Thymus (tissue), 11 donors: ENCODE data around the gene ASAP2. TPM values are rescaled to one million over a fixed set of nuclear protein-coding genes. Genes with fewer than 3 reads are reported as not detected.

Experiments
- DNase-seq, 9 donors: peaks; one replicate each; pipeline ENCODE4 v3.0.0-alpha.2; 2013; ENCODE audit warnings: low spot score in 9 of 9, low read depth in 6 of 9, missing footprints in 1 of 9
- H3K27ac ChIP-seq, 2 donors: one replicate each; pipeline ENCODE4 v1.5.1; 2013; ENCODE audit warnings: control low read depth in 1 of 2, low read depth in 1 of 2, low read length in 1 of 2, mild to moderate bottlenecking in 1 of 2, moderate library complexity in 1 of 2
- H3K27me3 ChIP-seq, 2 donors: one replicate each; pipeline ENCODE4 v1.5.1; 2013; ENCODE audit warnings: low read length in 1 of 2; ENCODE audit not compliant: control insufficient read depth in 2 of 2, insufficient read depth in 1 of 2
- H3K36me3 ChIP-seq, 2 donors: one replicate each; pipeline ENCODE4 v1.5.1; 2013; ENCODE audit warnings: low read length in 1 of 2, mild to moderate bottlenecking in 1 of 2, moderate library complexity in 1 of 2; ENCODE audit not compliant: control insufficient read depth in 2 of 2, insufficient read depth in 2 of 2
- H3K4me1 ChIP-seq, 2 donors: one replicate each; pipeline ENCODE4 v1.5.1; 2013; ENCODE audit warnings: low read length in 2 of 2; ENCODE audit not compliant: control insufficient read depth in 2 of 2, insufficient read depth in 2 of 2
- H3K4me3 ChIP-seq, 2 donors: one replicate each; pipeline ENCODE4 v1.5.1; 2013; ENCODE audit warnings: low read length in 2 of 2, control low read depth in 1 of 2, mild to moderate bottlenecking in 1 of 2
- H3K9me3 ChIP-seq, 2 donors: one replicate each; pipeline ENCODE4 v1.5.1; 2013; ENCODE audit warnings: low read length in 1 of 2, mild to moderate bottlenecking in 1 of 2; ENCODE audit not compliant: control insufficient read depth in 2 of 2, insufficient read depth in 1 of 2
- WGBS: extraction: QIAGEN DNeasy Blood & Tissue Kit; methylation state at CpG from one replicate; pipeline ENCODE4 v1.1.7; 2013; 5-methylcytosine and 5-hydroxymethylcytosine counted together
- polyA plus RNA-seq: library from polyadenylated mRNA; stranded (reverse); fragments of 200-250 nt; gene quantifications from one replicate; pipeline ENCODE4 v1.2.3, GENCODE V29; 2013
- total RNA-seq: library from RNA; stranded (reverse); fragments of 120-200 nt; gene quantifications from one replicate; pipeline ENCODE4 v1.2.4, GENCODE V29; 2013
- donor health status: healthy.

ASAP2 gene
- total and polyA plus RNA-seq, 2 donors, result 3.3 to 6.7 TPM

DNA sequence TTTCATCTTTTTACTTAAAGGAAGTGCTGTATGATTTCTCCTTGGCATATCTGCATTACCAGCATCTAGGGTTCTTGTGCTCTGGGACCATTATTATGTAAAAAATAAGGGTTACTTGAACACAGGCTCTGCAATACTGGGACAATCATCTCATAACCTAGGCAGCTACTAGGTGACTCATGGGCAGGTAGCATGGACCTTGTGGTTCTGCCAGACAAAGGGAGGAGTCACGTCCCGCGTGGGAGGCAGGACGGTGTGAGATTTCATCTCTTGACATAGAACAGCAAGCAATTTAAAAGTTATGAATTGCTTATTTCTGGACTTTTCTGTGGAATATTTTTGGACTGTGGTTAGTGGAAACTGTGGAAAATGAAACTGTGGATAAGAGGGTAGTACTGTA, 34.1 kb downstream of the ASAP2 start:
- Histone ChIP-seq H3K4me1 (no peaks in the 10 kb centered on the region), H3K27ac (no peak overlapping the region), H3K36me3 (no peaks in the 10 kb centered on the region), H3K27me3 (no peaks in the 10 kb centered on the region), H3K4me3 (no peak overlapping the region), H3K9me3 (no peaks in the 10 kb centered on the region)
- DNase-seq, result no peak
- 91% methylated on average over 4 of the region's 4 CpGs for WGBS

GRCh38 chr2:9241233-9241632, 34.6 kb downstream of the ASAP2 start:
- H3K27ac ChIP-seq, result no peak overlapping the region
- 98% methylated on average over 6 of the region's 6 CpGs for WGBS
- no peaks in the 10 kb centered on the region for H3K9me3 ChIP-seq
- no peaks in the 10 kb centered on the region for H3K4me1 ChIP-seq
- no peak for DNase-seq
- no peak overlapping the region for H3K4me3 ChIP-seq
- H3K27me3 ChIP-seq, result no peaks in the 10 kb centered on the region
- H3K36me3 ChIP-seq, result no peaks in the 10 kb centered on the region

GRCh38 chr2:9243357-9243756, 36.7 kb downstream of the ASAP2 start:
- Histone ChIP-seq H3K27me3 (no peaks in the 10 kb centered on the region), H3K4me3 (no peak overlapping the region), H3K36me3 (no peaks in the 10 kb centered on the region), H3K4me1 (no peaks in the 10 kb centered on the region), H3K27ac (no peak overlapping the region), H3K9me3 (no peaks in the 10 kb centered on the region)
- WGBS, result 96% methylated on average over 8 of the region's 8 CpGs
- DNase-seq, result no peak

DNA sequence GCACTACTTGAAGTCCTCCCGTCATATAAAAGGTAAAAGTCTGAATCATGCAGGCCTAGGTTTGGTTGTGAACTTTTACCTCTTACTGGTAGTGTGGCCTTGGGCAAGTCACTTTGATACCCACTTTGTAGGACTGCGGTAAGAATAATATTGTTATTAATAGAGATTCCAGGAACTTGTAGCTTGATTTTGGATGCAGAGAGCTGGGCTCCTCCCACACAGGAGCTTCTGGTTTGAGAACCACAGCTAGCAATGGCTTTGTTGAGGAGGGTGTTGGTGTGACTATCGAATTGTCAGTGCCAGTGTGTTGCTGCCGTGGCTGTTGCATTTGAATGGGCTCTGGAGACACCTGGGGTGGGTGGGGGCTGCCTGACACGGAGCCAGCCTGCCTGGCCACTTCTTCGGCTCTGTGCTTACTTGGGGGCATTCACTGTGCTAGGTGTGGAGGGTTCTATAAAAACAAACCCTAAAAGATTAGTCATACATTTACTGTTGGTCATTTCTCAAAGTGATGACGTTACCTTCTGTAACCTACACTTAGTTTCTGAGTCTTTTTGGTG, 38.5 kb downstream of the ASAP2 start:
- no peaks in the 10 kb centered on the region for H3K36me3 ChIP-seq
- H3K4me1 ChIP-seq, result no peaks in the 10 kb centered on the region
- no peak overlapping the region for H3K27ac ChIP-seq

DNA sequence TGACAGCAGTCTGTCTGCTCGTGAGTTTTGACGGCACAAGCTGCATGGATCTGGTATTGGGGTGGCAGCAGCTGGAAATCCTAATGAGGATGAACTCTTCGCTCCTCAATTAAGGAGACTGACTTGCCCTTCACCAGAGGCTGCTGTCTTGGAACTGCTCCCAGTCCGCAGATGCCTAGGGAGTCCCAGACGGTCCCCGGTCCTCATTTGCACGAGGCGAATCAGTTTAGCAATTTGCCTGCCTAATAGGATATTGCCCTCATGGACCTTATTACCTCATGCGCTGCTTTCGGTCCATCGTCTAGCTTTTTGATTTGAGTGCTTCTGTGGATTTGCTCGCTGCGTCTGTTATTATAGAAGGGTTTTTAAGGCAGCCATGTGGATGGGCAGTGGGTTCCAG, 40.6 kb downstream of the ASAP2 start:
- H3K27ac ChIP-seq, result no peak overlapping the region
- H3K9me3 ChIP-seq, result no peaks in the 10 kb centered on the region
- DNase-seq, result no peak
- H3K4me1 ChIP-seq, result no peaks in the 10 kb centered on the region
- no peaks in the 10 kb centered on the region for H3K27me3 ChIP-seq
- no peaks in the 10 kb centered on the region for H3K36me3 ChIP-seq
- 97% methylated on average over 13 of the region's 13 CpGs for WGBS
- H3K4me3 ChIP-seq, result no peak overlapping the region

More for the DNA sequence above, 38.5 kb downstream of the ASAP2 start:
- Histone ChIP-seq H3K4me3 (no peak overlapping the region), H3K9me3 (no peaks in the 10 kb centered on the region), H3K27me3 (no peaks in the 10 kb centered on the region)
- 80% methylated on average over 7 of the region's 7 CpGs for WGBS
- DNase-seq, result no peak

DNA sequence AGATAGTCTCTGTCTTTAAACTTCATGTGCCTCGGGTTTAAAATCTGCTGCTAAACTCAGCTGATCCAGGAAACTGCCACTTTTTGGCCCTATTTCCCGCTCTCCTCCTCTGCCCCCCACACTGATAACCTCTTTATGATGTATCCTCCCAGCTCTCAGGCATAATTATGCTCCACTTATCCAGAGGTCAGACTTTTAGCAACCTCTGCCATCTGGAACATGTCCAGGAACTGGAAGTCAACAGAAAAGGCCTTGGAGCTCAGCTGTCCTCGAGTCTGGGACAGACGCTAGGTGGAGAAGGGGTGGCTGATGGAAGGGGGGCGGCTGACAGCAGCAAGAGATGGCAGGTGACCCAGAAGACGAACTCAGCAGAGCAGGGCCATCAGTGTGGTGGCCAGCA, 41.2 kb downstream of the ASAP2 start:
- Histone ChIP-seq H3K4me3 (no peak overlapping the region), H3K4me1 (no peaks in the 10 kb centered on the region), H3K36me3 (no peaks in the 10 kb centered on the region), H3K27me3 (no peaks in the 10 kb centered on the region), H3K27ac (no peak overlapping the region), H3K9me3 (no peaks in the 10 kb centered on the region)
- no peak for DNase-seq
- 95% methylated on average over 6 of the region's 6 CpGs for WGBS

GRCh38 chr2:9248363-9248762, 41.8 kb downstream of the ASAP2 start:
- no peaks in the 10 kb centered on the region for H3K9me3 ChIP-seq
- no peak for DNase-seq
- WGBS, result 98% methylated on average over 7 of the region's 7 CpGs
- H3K4me3 ChIP-seq, result no peak overlapping the region
- no peak overlapping the region for H3K27ac ChIP-seq
- H3K36me3 ChIP-seq, result no peaks in the 10 kb centered on the region
- no peaks in the 10 kb centered on the region for H3K27me3 ChIP-seq
- no peaks in the 10 kb centered on the region for H3K4me1 ChIP-seq

- H3K36me3 ChIP-seq, result no peaks in the 10 kb centered on the region
- 83% methylated on average over 10 of the region's 10 CpGs for WGBS
- no peak for DNase-seq
- H3K4me1 ChIP-seq, result no peaks in the 10 kb centered on the region
- no peak overlapping the region for H3K4me3 ChIP-seq
- no peaks in the 10 kb centered on the region for H3K27me3 ChIP-seq
- H3K27ac ChIP-seq, result no peak overlapping the region
- no peaks in the 10 kb centered on the region for H3K9me3 ChIP-seq
These were observed 42.6 kb downstream of the ASAP2 start for GRCh38 chr2:9249020-9249800.

- Histone ChIP-seq H3K4me3 (no peak overlapping the region), H3K36me3 (no peaks in the 10 kb centered on the region), H3K27me3 (no peaks in the 10 kb centered on the region), H3K9me3 (no peaks in the 10 kb centered on the region), H3K27ac (no peak overlapping the region), H3K4me1 (no peaks in the 10 kb centered on the region)
- 92% methylated on average over 4 of the region's 4 CpGs for WGBS
- DNase-seq, result no peak
These were observed 43.5 kb downstream of the ASAP2 start for GRCh38 chr2:9250091-9250490.
